ENCODE measurements around the gene DLGAP3.
A peak's percentile ranks its signal among the peaks of the same experiment; 100 is the strongest.

The DLGAP3 gene

GRCh38 chr1:34869760-34870159, 59.7 kb downstream of the DLGAP3 start:
- TF ChIP-seq POLR2AphosphoS5 (IDR thresholded peaks at IDR 0.05; ENCODE audit: low read depth, low read length) = no peak
- no peak for TF ChIP-seq POLR2A (IDR thresholded peaks at IDR 0.05; ENCODE audit: low read depth, low read length)
- no peak for FAIRE-seq
- DNase-seq (ENCODE audit: insufficient read length) = no peak

GRCh38 chr1:34868230-34869049, 61.0 kb downstream of the DLGAP3 start:
- FAIRE-seq = no peak
- DNase-seq (ENCODE audit: insufficient read length) = no peak
- TF ChIP-seq POLR2A (IDR thresholded peaks at IDR 0.05; ENCODE audit: low read depth, low read length) = no peak
- TF ChIP-seq POLR2AphosphoS5 (IDR thresholded peaks at IDR 0.05; ENCODE audit: low read depth, low read length) = no peak

GRCh38 chr1:34867415-34867814, 62.0 kb downstream of the DLGAP3 start:
- FAIRE-seq = no peak
- TF ChIP-seq POLR2A (IDR thresholded peaks at IDR 0.05; ENCODE audit: low read depth, low read length) (no peak), TAF1 (IDR thresholded peaks at IDR 0.05; ENCODE audit: borderline replicate concordance, low read depth, low read length) (no peak), POLR2AphosphoS5 (IDR thresholded peaks at IDR 0.05; ENCODE audit: low read depth, low read length) (no peak)
- no peak for DNase-seq (ENCODE audit: insufficient read length)

- FAIRE-seq (peak; percentile 14), DNase-seq (ENCODE audit: insufficient read length) (no peak)
- TF ChIP-seq POLR2A (IDR thresholded peaks at IDR 0.05; ENCODE audit: low read depth, low read length) (no peak), POLR2AphosphoS5 (IDR thresholded peaks at IDR 0.05; ENCODE audit: low read depth, low read length) (no peak), TAF1 (IDR thresholded peaks at IDR 0.05; ENCODE audit: borderline replicate concordance, low read depth, low read length) (no peak)
Measured at GRCh38 chr1:34866762-34867109, 62.7 kb downstream of the DLGAP3 start.

GRCh38 chr1:34865981-34866761, 63.3 kb downstream of the DLGAP3 start:
- FAIRE-seq = peak; percentile 91
- DNase-seq (ENCODE audit: insufficient read length) = peak; percentile 88
- TF ChIP-seq POLR2AphosphoS5 (IDR thresholded peaks at IDR 0.05; ENCODE audit: low read depth, low read length) = no peak
- 0 out of 2 replicates have a peak, but pooled peaks have one; percentile 33 for TF ChIP-seq TAF1 (IDR thresholded peaks at IDR 0.05; ENCODE audit: borderline replicate concordance, low read depth, low read length)
- peak; percentile 79 for TF ChIP-seq POLR2A (IDR thresholded peaks at IDR 0.05; ENCODE audit: low read depth, low read length)

- DNase-seq (ENCODE audit: insufficient read length) (no peak), FAIRE-seq (peak; percentile 36)
- TF ChIP-seq TAF1 (IDR thresholded peaks at IDR 0.05; ENCODE audit: borderline replicate concordance, low read depth, low read length) = no peak
Measured at GRCh38 chr1:34865573-34865972, 63.9 kb downstream of the DLGAP3 start.

GRCh38 chr1:34864759-34865158, 64.7 kb downstream of the DLGAP3 start:
- no peak for FAIRE-seq

GRCh38 chr1:34863501-34863900, 65.9 kb downstream of the DLGAP3 start:
- TF ChIP-seq TAF1 (IDR thresholded peaks at IDR 0.05; ENCODE audit: borderline replicate concordance, low read depth, low read length) (no peak), POLR2AphosphoS5 (IDR thresholded peaks at IDR 0.05; ENCODE audit: low read depth, low read length) (no peak), POLR2A (IDR thresholded peaks at IDR 0.05; ENCODE audit: low read depth, low read length) (no peak)

More at GRCh38 chr1:34864759-34865158, 64.7 kb downstream of the DLGAP3 start:
- TF ChIP-seq POLR2AphosphoS5 (IDR thresholded peaks at IDR 0.05; ENCODE audit: low read depth, low read length) (no peak), POLR2A (IDR thresholded peaks at IDR 0.05; ENCODE audit: low read depth, low read length) (no peak), TAF1 (IDR thresholded peaks at IDR 0.05; ENCODE audit: borderline replicate concordance, low read depth, low read length) (no peak)
- no peak for DNase-seq (ENCODE audit: insufficient read length)

GRCh38 chr1:34859446-34860200, 69.8 kb downstream of the DLGAP3 start, which contains the start of gene SMIM12:
TSS of gene SMIM12 (minus strand) at chr1:34859749. CDS start at chr1:34855977, 3,772 bp downstream.
- FAIRE-seq (peak; percentile 96), DNase-seq (ENCODE audit: insufficient read length) (peak; percentile 97)
- TF ChIP-seq POLR2AphosphoS5 (IDR thresholded peaks at IDR 0.05; ENCODE audit: low read depth, low read length) = peak; percentile 92
- peak; percentile 97 for TF ChIP-seq POLR2A (IDR thresholded peaks at IDR 0.05; ENCODE audit: low read depth, low read length)
- peak; percentile 75 for TF ChIP-seq TAF1 (IDR thresholded peaks at IDR 0.05; ENCODE audit: borderline replicate concordance, low read depth, low read length)

More at GRCh38 chr1:34863501-34863900, 65.9 kb downstream of the DLGAP3 start:
- FAIRE-seq (no peak), DNase-seq (ENCODE audit: insufficient read length) (no peak)

GRCh38 chr1:34858901-34859445, 70.5 kb downstream of the DLGAP3 start:
- FAIRE-seq (no peak), DNase-seq (ENCODE audit: insufficient read length) (no peak)
- no peak for TF ChIP-seq POLR2AphosphoS5 (IDR thresholded peaks at IDR 0.05; ENCODE audit: low read depth, low read length)
- TF ChIP-seq POLR2A (IDR thresholded peaks at IDR 0.05; ENCODE audit: low read depth, low read length) = no peak
- no peak for TF ChIP-seq TAF1 (IDR thresholded peaks at IDR 0.05; ENCODE audit: borderline replicate concordance, low read depth, low read length)

- FAIRE-seq (no peak), DNase-seq (ENCODE audit: insufficient read length) (no peak)
- TF ChIP-seq POLR2A (IDR thresholded peaks at IDR 0.05; ENCODE audit: low read depth, low read length) (no peak), TAF1 (IDR thresholded peaks at IDR 0.05; ENCODE audit: borderline replicate concordance, low read depth, low read length) (no peak), POLR2AphosphoS5 (IDR thresholded peaks at IDR 0.05; ENCODE audit: low read depth, low read length) (no peak)
Measured at GRCh38 chr1:34856697-34857096, 72.8 kb downstream of the DLGAP3 start.
